Left lung (tissue), 10 donors: Measurements from ENCODE around the gene NET1. TPM values are rescaled to one million over a fixed set of nuclear protein-coding genes. Genes with fewer than 3 reads are reported as not detected.
A peak's percentile ranks its signal among the peaks of the same experiment; 100 is the strongest.

Source experiments
- ATAC-seq: fragments of 200-7000 bp; cut with Tn5 transposase; one replicate; pipeline ENCODE4 v1.9.1; 2020; ENCODE audit warnings: moderate library complexity
- DNase-seq, 4 donors: peaks; one replicate each; pipeline ENCODE4 v3.0.0-alpha.2; 2013 to 2020
- H3K27ac ChIP-seq, 2 donors: fragments of 200-600 bp; sonication (generic) in 1 of 2; one replicate each; pipeline versions ENCODE4 v1.5.0 to v1.8.0; 2020 to 2021
- H3K27me3 ChIP-seq, 2 donors: fragments of 200-600 bp; sonication (generic) in 1 of 2; one replicate each; pipeline versions ENCODE4 v1.5.0 to v1.8.0; 2020 to 2021
- H3K36me3 ChIP-seq, 2 donors: fragments of 200-600 bp; sonication (generic) in 1 of 2; one replicate each; pipeline versions ENCODE4 v1.5.0 to v1.8.0; 2020 to 2021
- H3K4me1 ChIP-seq, 2 donors: fragments of 200-600 bp; one replicate each; pipeline ENCODE4 v1.8.0; 2021
- H3K4me3 ChIP-seq, 2 donors: fragments of 200-600 bp; sonication (generic) in 1 of 2; one replicate each; pipeline versions ENCODE4 v1.5.0 to v1.8.0; 2020 to 2021; ENCODE audit warnings: mild to moderate bottlenecking in 1 of 2
- H3K9me3 ChIP-seq, 2 donors: fragments of 200-600 bp; sonication (generic) in 1 of 2; one replicate each; pipeline versions ENCODE4 v1.5.0 to v1.8.0; 2020 to 2021
- CTCF ChIP-seq, 2 donors: fragments of 200-600 bp; sonication (generic) in 1 of 2; IDR thresholded peaks; one replicate each; pipeline versions ENCODE4 v1.5.0 to v1.8.0; 2021; ENCODE audit warnings: antibody characterized with exemption in 2 of 2
- intact Hi-C, 2 donors: fragments of 100-400 bp; cut with DNase I; formaldehyde crosslinking; loops; one replicate each; pipeline versions ENCODE4 v1.11.2 to v1.14.2; 2022
- polyA plus RNA-seq, 6 donors: library from polyadenylated mRNA; unstranded; fragments of 120-200 nt; gene quantifications; one replicate each; pipeline ENCODE4 v1.2.1, GENCODE V29; 2013; ENCODE audit not compliant: insufficient read length in 6 of 6
- total RNA-seq, 2 donors: library from RNA; stranded (reverse); fragmentation: NEBNext Ultra II Directional; extraction: Animal tissue kit (Norgen Biotek cat#: 25700); gene quantifications; one replicate each; pipeline ENCODE4 v1.2.1, GENCODE V29; 2021
- donor health status: DM: no; HTN: yes; CAD: no.
- donor health status: DM: no; HTN: no; CAD: no.

NET1 gene
- total and polyA plus RNA-seq, 8 donors: 36.3 to 221 (median 154) TPM

- Histone ChIP-seq H3K9me3 (no peaks in the 10 kb centered on the region), H3K4me3 (no peak overlapping the region), H3K27ac (no peak overlapping the region), H3K36me3 (no peaks in the 10 kb centered on the region), H3K4me1 (peaks cover 0 to 7% of the 10 kb centered on the region in 2 donors), H3K27me3 (peaks cover 0 to 7% of the 10 kb centered on the region in 2 donors)
- intact Hi-C loops: no loop called here
- DNase-seq (no peak), ATAC-seq (no peak)
- TF ChIP-seq CTCF (IDR thresholded peaks at IDR 0.05): no peak
Observed at GRCh38 chr10:5506751-5507648, 94.6 kb downstream of the NET1 start.

- Histone ChIP-seq H3K4me3 (no peak overlapping the region), H3K27ac (no peak overlapping the region), H3K36me3 (no peaks in the 10 kb centered on the region), H3K4me1 (peaks cover 0 to 6% of the 10 kb centered on the region in 2 donors), H3K9me3 (no peaks in the 10 kb centered on the region), H3K27me3 (peaks cover 0 to 1% of the 10 kb centered on the region in 2 donors)
- intact Hi-C loops: no loop called here
- no peak for ATAC-seq
- TF ChIP-seq CTCF (IDR thresholded peaks at IDR 0.05): no peak
- no peak for DNase-seq
Observed at GRCh38 chr10:5507649-5508131, 95.3 kb downstream of the NET1 start.

DNA sequence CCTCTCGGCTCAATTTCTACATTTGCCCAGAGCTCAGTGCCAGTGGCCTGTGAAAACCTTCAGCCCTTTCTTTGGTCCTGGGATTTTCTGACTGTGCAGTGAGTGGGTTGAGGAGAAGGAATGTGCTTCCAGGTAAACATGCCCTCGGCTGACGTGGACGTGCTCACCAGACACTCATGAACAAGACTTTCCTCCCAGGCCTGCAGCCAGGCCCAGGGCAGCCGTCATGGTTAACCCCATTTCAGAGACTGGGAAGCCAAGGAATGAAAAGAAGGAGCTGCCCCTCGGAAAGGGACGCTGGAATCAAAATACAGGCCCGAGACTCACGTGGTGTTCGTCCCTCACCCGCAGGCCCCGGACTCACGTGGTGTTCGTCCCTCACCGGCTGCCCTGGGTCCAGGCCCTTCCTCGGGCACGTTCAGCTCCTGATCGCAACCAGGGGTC is 95.8 kb downstream of the NET1 start:
- peaks cover 0 to under 1% of the 10 kb centered on the region in 2 donors for H3K4me1 ChIP-seq
- no peak for TF ChIP-seq CTCF (IDR thresholded peaks at IDR 0.05)
- H3K27me3 ChIP-seq: no peaks in the 10 kb centered on the region
- H3K9me3 ChIP-seq: no peaks in the 10 kb centered on the region
- H3K36me3 ChIP-seq: no peaks in the 10 kb centered on the region
- H3K4me3 ChIP-seq: no peak overlapping the region
- ATAC-seq (peak; percentile 16), DNase-seq (no peak)
- intact Hi-C loops: no loop called here
- no peak overlapping the region for H3K27ac ChIP-seq

Other genes starting within 250 kb of the NET1 start
- gene AKR1C8, start 227.4 kb upstream of the NET1 start, total RNA-seq: under 1 TPM in 1 of 2 donors, not detected in 1; 0.26 TPM
- not detected for gene AKR1C8, start 227.4 kb upstream of the NET1 start, polyA plus RNA-seq
- not detected for gene AKR1C4, start 215.7 kb upstream of the NET1 start, total RNA-seq
- gene AKR1C4, start 215.7 kb upstream of the NET1 start, polyA plus RNA-seq: not detected
- under 1 TPM in 1 of 2 donors, not detected in 1; 0.35 TPM for gene UCN3, start 47.6 kb upstream of the NET1 start, total RNA-seq
- 1 to 10 TPM in 2 of 6 donors, under 1 TPM in 4; 0.58 to 1.6 (median 0.77) TPM for gene UCN3, start 47.6 kb upstream of the NET1 start, polyA plus RNA-seq
- not detected for gene TUBAL3, start 7.7 kb upstream of the NET1 start, total RNA-seq
- under 1 TPM in 2 of 6 donors, not detected in 4; 0.10 to 0.11 TPM for gene TUBAL3, start 7.7 kb upstream of the NET1 start, polyA plus RNA-seq
- gene CALML5, start 87.0 kb downstream of the NET1 start, total RNA-seq: not detected
- not detected for gene CALML5, start 87.0 kb downstream of the NET1 start, polyA plus RNA-seq
- not detected for gene CALML3, start 112.4 kb downstream of the NET1 start, total RNA-seq
- gene CALML3, start 112.4 kb downstream of the NET1 start, polyA plus RNA-seq: under 1 TPM; 0.28 to 0.87 (median 0.64) TPM